ENCODE results near the gene FKRP.
A peak's percentile ranks its signal among the peaks of the same experiment; 100 is the strongest.

- peak; percentile 91 for TF ChIP-seq CTCF (IDR thresholded peaks at IDR 0.05; ENCODE audit: low read length)
- no peak for TF ChIP-seq EZH2phosphoT487 (IDR thresholded peaks at IDR 0.05; ENCODE audit: low read length)
- TF ChIP-seq EZH2 (optimal IDR thresholded peaks at IDR 0.05; ENCODE audit: low read depth, low read length), result no peak
Measured at GRCh38 chr19:46766569-46767317, 20.9 kb downstream of the FKRP start.

Measured in MM.1S (cell line).